Rectal smooth muscle tissue (tissue), 1 donor: ENCODE data around the gene PRR18.

ENCODE experiments used
- H3K27ac ChIP-seq: one replicate; pipeline ENCODE4 v1.7.0; 2013; ENCODE audit warnings: low read depth, low read length, inconsistent platforms
- H3K27me3 ChIP-seq: one replicate; pipeline ENCODE4 v1.7.0; 2013; ENCODE audit warnings: low read length; ENCODE audit not compliant: control insufficient read depth, insufficient read depth
- H3K36me3 ChIP-seq: one replicate; pipeline ENCODE4 v1.7.0; 2013; ENCODE audit warnings: low read length; ENCODE audit not compliant: control insufficient read depth, insufficient read depth
- H3K4me1 ChIP-seq: one replicate; pipeline ENCODE4 v1.7.0; 2013; ENCODE audit warnings: low read length; ENCODE audit not compliant: control insufficient read depth, insufficient read depth
- H3K4me3 ChIP-seq: one replicate; pipeline ENCODE4 v1.7.0; 2013; ENCODE audit warnings: low read length
- H3K9ac ChIP-seq: one replicate; pipeline ENCODE4 v1.7.0; 2013; ENCODE audit warnings: low read length

PRR18 gene

DNA sequence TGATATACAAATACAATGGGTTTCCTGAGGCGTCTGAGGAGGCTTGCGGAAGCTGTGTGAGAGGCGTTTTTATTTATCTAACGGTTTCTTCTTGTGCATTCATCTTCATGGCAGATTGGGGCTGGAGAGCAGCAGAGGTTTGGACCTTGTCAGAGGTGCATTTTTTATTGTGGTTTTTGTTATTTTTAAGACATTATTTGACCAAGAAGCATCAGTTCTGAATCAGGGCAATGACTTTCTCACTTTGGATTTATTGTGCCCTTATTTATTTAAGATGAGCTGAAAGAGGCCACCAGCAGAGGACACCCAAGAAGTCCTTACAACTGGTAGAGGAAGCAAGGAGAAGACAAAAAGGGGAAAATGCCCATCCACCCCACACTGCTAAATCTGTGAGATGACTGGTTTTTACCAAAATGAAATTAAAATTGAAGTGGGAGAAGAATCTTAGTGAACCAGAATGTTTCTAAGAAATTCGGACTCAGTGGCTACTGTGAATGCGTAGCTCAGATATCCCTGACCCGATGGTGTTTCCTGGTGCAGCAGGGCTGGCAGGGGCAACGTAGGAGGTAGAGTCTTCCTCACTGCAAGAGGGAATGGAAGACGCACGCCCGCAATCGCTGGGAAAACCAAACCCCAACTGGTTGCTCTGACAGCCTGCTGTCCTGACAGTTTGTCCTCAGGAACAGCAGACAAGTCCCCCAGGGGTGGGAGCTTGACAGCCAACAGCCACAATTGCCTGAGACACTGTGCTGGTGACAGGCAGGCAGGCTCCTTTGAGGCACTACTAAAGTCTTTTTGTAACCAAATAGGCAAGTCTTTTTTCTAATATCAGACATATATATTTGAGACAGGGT, 14.2 kb downstream of the PRR18 start:
- H3K4me1 ChIP-seq = no peaks in the 10 kb centered on the region
- H3K4me3 ChIP-seq = no peak overlapping the region
- no peak overlapping the region for H3K9ac ChIP-seq
- H3K27ac ChIP-seq = no peak overlapping the region
- H3K27me3 ChIP-seq = no peaks in the 10 kb centered on the region
- H3K36me3 ChIP-seq = no peaks in the 10 kb centered on the region

DNA sequence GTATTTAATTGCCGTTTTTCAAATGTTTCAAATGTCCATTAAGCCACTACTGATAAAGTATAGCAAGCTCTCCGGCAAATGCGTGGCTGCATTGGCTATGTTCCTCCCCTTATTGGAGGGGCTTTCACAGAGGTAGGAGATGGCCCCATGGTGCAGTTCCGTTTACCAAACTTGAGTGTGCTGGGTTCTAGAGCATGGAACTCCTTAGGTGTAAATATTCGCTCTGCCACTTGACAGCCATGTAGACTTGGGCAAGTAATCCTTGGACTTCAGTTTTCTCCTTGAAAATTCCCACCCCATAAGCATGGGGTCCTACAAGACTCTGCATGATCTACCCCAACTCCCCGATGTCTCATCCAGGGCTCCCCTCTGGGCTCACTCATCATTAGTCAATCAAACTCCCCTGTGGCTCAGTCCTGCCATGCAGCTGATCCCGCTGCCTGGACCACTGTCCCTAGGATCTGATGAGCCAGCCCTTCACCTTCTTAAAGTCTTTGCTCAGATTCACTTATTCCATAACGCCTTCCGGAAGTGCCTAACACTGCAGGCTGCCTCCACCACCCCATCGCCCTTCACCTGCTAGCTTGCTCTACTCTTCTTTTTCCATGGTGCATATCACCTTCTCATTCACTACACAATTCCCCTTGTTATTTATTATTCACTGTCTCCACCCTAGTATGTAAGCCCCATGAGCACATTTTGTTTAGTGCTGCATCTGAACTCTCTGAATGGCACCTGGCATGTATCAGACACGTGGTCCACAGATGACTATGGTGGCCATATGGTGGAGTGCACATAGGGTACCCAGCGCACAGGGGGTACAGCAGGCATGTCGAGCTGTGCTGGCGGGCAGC, 18.8 kb downstream of the PRR18 start:
- no peak overlapping the region for H3K27ac ChIP-seq
- no peaks in the 10 kb centered on the region for H3K4me1 ChIP-seq
- no peaks in the 10 kb centered on the region for H3K36me3 ChIP-seq
- no peaks in the 10 kb centered on the region for H3K27me3 ChIP-seq
- H3K9ac ChIP-seq = no peak overlapping the region
- no peak overlapping the region for H3K4me3 ChIP-seq

DNA sequence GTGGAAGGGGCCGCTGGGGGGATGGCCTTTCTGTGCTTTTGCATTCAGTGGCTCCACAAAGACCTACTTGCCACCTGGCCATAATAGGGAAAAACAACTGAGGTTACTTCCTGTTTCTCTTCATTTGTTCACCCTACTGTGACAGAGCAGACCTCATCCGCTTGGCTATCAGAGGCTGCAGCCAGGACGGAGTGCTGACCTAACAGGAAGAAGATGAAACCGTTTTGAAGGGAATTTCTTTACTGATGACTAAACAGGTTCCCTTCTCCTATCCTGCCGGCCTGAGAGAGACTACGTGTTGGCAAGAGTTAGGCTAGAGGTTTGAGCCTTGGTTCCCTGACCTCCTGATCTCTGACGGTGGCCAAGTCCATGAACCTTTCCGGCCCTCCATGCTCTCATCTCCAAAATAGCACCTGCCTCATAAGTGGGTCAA, 21.3 kb downstream of the PRR18 start:
- Histone ChIP-seq H3K36me3 (no peaks in the 10 kb centered on the region), H3K4me3 (no peak overlapping the region), H3K9ac (no peak overlapping the region), H3K27ac (no peak overlapping the region), H3K4me1 (no peaks in the 10 kb centered on the region), H3K27me3 (no peaks in the 10 kb centered on the region)

DNA sequence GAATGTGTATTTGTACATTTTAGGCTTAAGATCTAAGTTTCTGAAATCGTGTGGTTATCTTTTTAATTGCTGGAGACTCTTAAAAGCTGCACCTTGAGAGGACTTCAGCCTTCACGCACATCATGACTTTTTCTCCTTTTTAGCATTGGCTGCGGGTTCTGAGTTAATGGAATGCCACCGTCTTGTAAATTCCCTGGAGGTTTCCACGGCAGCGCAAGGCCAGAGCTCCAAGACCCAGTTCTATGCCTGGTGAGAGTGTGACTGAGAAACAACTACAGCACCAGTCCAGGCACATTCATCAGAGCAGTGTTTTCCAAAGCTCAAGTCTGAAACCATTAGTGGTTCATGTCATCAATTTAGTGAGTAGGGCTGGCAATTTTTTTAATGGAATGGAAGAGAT, 23.0 kb downstream of the PRR18 start:
- H3K27ac ChIP-seq = no peak overlapping the region
- no peaks in the 10 kb centered on the region for H3K36me3 ChIP-seq
- H3K4me3 ChIP-seq = no peak overlapping the region
- no peaks in the 10 kb centered on the region for H3K4me1 ChIP-seq
- no peak overlapping the region for H3K9ac ChIP-seq
- H3K27me3 ChIP-seq = no peaks in the 10 kb centered on the region

GRCh38 chr6:166284640-166285039, 23.6 kb downstream of the PRR18 start:
- Histone ChIP-seq H3K9ac (no peak overlapping the region), H3K27ac (no peak overlapping the region), H3K4me1 (no peaks in the 10 kb centered on the region), H3K36me3 (no peaks in the 10 kb centered on the region), H3K27me3 (no peaks in the 10 kb centered on the region), H3K4me3 (no peak overlapping the region)

DNA sequence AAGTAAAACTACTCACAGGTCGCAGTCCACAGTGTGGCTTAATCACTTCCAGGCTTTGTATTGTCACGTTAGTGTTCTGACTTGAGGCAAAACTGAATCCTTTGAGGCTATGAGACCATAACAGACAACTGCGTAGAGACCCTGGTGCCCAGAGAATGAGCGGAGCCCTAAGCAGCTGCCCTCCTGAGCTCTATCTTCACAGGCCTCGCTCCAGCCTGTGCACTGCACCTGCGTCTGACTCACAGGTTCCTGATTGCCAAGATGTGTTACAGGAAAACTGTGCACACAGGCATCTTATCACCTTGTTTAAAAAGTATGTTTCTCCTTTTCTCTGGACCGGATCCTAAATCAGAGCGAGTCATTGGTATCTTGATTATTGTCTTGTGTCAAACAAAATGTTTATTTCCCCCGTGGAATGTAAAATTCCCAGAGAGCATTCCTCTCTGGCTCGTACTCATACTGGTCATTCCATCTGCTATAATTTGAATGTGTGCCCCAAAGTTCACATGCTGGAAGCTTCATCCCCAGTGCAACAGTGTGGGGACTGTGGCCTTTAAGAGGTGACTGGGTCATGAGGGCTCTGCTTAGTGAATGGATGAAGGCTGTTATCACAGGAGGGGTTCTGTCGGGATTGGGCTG, 25.7 kb downstream of the PRR18 start:
- no peak overlapping the region for H3K4me3 ChIP-seq
- H3K4me1 ChIP-seq = no peaks in the 10 kb centered on the region
- no peak overlapping the region for H3K9ac ChIP-seq
- no peaks in the 10 kb centered on the region for H3K36me3 ChIP-seq
- H3K27ac ChIP-seq = no peak overlapping the region
- H3K27me3 ChIP-seq = no peaks in the 10 kb centered on the region

DNA sequence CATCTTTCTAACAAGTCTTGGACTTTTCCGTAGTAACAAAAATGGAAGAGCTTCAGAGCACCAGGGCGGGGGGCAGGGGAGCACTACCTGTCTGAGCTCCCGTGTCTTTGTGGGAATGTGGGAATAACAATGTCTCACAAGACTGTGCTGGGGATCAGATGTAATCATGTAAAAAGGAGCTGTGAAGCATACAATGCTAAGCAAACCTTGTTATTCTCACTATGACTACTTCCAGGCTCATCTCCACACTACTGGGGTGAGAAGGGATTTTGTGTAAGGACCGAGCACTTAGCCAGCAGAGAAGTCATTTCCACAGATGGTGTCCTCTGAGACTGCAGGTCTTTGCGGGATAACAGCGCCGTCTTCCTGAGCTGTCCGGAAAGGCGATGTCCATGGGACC, 27.1 kb downstream of the PRR18 start:
- Histone ChIP-seq H3K9ac (no peak overlapping the region), H3K27ac (no peak overlapping the region), H3K27me3 (no peaks in the 10 kb centered on the region), H3K36me3 (no peaks in the 10 kb centered on the region), H3K4me1 (no peaks in the 10 kb centered on the region), H3K4me3 (no peak overlapping the region)

- Histone ChIP-seq H3K27me3 (no peaks in the 10 kb centered on the region), H3K9ac (no peak overlapping the region), H3K4me1 (no peaks in the 10 kb centered on the region), H3K27ac (no peak overlapping the region), H3K36me3 (no peaks in the 10 kb centered on the region), H3K4me3 (no peak overlapping the region)
These were observed 28.9 kb downstream of the PRR18 start for GRCh38 chr6:166279393-166279679.

- H3K4me1 ChIP-seq = no peaks in the 10 kb centered on the region
- H3K36me3 ChIP-seq = no peaks in the 10 kb centered on the region
- H3K27me3 ChIP-seq = no peaks in the 10 kb centered on the region
These were observed 29.4 kb downstream of the PRR18 start for GRCh38 chr6:166278579-166279392.

DNA sequence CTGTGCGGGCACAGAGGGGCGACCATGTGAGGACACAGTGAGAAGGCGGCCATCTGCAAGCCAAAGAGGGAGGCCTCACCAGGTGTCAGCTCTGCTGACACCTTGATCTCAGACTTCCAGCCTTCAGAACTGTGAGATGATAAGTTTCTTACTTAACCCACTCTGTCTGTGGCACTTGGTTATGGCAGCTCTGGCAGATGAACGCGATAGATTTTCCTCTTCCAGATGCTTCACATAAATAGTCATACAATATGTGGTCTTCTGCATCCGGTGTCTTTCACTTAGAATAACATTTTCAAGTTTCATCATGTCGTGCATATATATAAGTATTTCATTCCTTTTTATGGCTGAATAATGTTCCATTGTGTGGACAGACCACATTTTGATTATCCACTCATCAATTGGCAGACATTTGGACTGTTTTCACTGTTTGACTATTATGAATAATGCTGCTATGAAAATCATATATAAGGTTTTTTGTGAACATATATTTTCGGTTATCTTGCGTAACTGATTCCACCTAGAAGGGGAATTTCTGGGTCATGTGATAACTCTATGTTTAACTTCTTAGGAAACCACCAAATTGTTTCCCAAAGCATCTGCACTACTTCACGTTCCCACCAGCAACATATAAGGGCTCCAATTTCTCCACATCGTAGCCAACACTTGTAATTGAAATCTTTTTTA, 30.2 kb downstream of the PRR18 start:
- H3K9ac ChIP-seq = no peak overlapping the region
- no peaks in the 10 kb centered on the region for H3K27me3 ChIP-seq
- H3K27ac ChIP-seq = no peak overlapping the region
- no peaks in the 10 kb centered on the region for H3K4me1 ChIP-seq
- no peak overlapping the region for H3K4me3 ChIP-seq
- no peaks in the 10 kb centered on the region for H3K36me3 ChIP-seq

More at GRCh38 chr6:166278579-166279392, 29.4 kb downstream of the PRR18 start:
- Histone ChIP-seq H3K9ac (no peak overlapping the region), H3K27ac (no peak overlapping the region), H3K4me3 (no peak overlapping the region)

- Histone ChIP-seq H3K27ac (no peak overlapping the region), H3K4me3 (no peak overlapping the region), H3K9ac (no peak overlapping the region), H3K36me3 (no peaks in the 10 kb centered on the region), H3K4me1 (no peaks in the 10 kb centered on the region), H3K27me3 (no peaks in the 10 kb centered on the region)
These were observed 31.2 kb downstream of the PRR18 start for GRCh38 chr6:166277018-166277417.
